HepG2 (cell line): ENCODE results near the gene ITGB7. TPM values are rescaled to one million over a fixed set of nuclear protein-coding genes. Genes with fewer than 3 reads are reported as not detected.

Source experiments
- DNMT3B ChIP-seq: conservative IDR thresholded peaks from 2 replicates; pipeline ENCODE4 v1.6.1; 2016; ENCODE audit warnings: missing biosample characterization, control low read depth
- ERF ChIP-seq: IDR thresholded peaks from 2 replicates; pipeline ENCODE4 v1.6.1; 2018; ENCODE audit warnings: missing biosample characterization, missing genetic modification reagents
- HNRNPLL ChIP-seq: fragments of 200-400 bp; formaldehyde crosslinking; IDR thresholded peaks from 2 replicates; pipeline ENCODE4 v1.6.1; 2017; ENCODE audit warnings: mild to moderate bottlenecking, low read depth, low read length; ENCODE audit not compliant: poor library complexity, severe bottlenecking
- KAT8 ChIP-seq: IDR thresholded peaks from 2 replicates; pipeline ENCODE4 v1.6.1; 2016; ENCODE audit warnings: missing genetic modification reagents, missing compliant biosample characterization
- TBX2 ChIP-seq: sonication (generic); formaldehyde crosslinking; IDR thresholded peaks from 2 replicates; pipeline ENCODE4 v1.5.0; 2020; ENCODE audit warnings: missing genetic modification reagents, mild to moderate bottlenecking, borderline replicate concordance
- TEAD3 ChIP-seq: optimal IDR thresholded peaks from 2 replicates; pipeline ENCODE3; 2016; ENCODE audit warnings: borderline replicate concordance
- ZNF670 ChIP-seq: sonication (generic); formaldehyde crosslinking; IDR thresholded peaks from 2 replicates; pipeline ENCODE4 v1.8.0; 2022; ENCODE audit warnings: mild to moderate bottlenecking, missing genetic modification reagents, borderline replicate concordance
- ZNF770 ChIP-seq: sonication (generic); formaldehyde crosslinking; IDR thresholded peaks from 2 replicates; pipeline ENCODE4 v1.5.0; 2020; ENCODE audit warnings: mild to moderate bottlenecking, missing genetic modification reagents
- ZNF839 ChIP-seq: sonication (generic); formaldehyde crosslinking; IDR thresholded peaks from 2 replicates; pipeline ENCODE4 v1.4.0; 2020; ENCODE audit warnings: missing genetic modification reagents, mild to moderate bottlenecking, borderline replicate concordance
- ZSCAN31 ChIP-seq: sonication (generic); formaldehyde crosslinking; IDR thresholded peaks from 2 replicates; pipeline ENCODE4 v1.5.0; 2020; ENCODE audit warnings: low read depth, mild to moderate bottlenecking, missing genetic modification reagents
- ZZZ3 ChIP-seq: sonication (generic); formaldehyde crosslinking; IDR thresholded peaks from 2 replicates; pipeline ENCODE4 v1.4.0; 2020; ENCODE audit warnings: missing genetic modification reagents, mild to moderate bottlenecking, borderline replicate concordance
- polyA plus RNA-seq, 8 experiments: library from polyadenylated mRNA; depleted of rRNA in 3 of 8; stranded (reverse) in 7 of 8; unstranded in 1 of 8; fragments of >200 nt; fragmentation: Illumina TruSeq in 4 of 8; extraction: Trizol in 4 of 8; gene quantifications; 2 replicates each; pipeline versions ENCODE4 v1.2.1 to v1.2.3, GENCODE V29; 2011 to 2016; ENCODE audit warnings: low read depth in 4 of 8, missing spikeins in 1 of 8, mixed read lengths in 1 of 8; ENCODE audit not compliant: insufficient read depth in 1 of 8
- total RNA-seq, 5 experiments: library from RNA; depleted of rRNA; stranded (reverse); fragments of >200 nt; fragmentation: Illumina TruSeq; extraction: Trizol; gene quantifications; 2 replicates each; pipeline ENCODE4 v1.2.3, GENCODE V29; 2016; ENCODE audit warnings: low read depth in 1 of 5
- TF ChIP-seq, protein P1 (sequence below): sonication (generic); formaldehyde crosslinking; conservative IDR thresholded peaks from 2 replicates; pipeline ENCODE4 v1.4.0; 2020; ENCODE audit warnings: missing genetic modification reagents
- TF ChIP-seq, protein P2 (sequence below): sonication (generic); formaldehyde crosslinking; IDR thresholded peaks from 2 replicates; pipeline ENCODE4 v1.9.0; 2022; ENCODE audit warnings: missing genetic modification reagents, mild to moderate bottlenecking, borderline replicate concordance

Gene ITGB7
- total and polyA plus RNA-seq, 2 of the 13 experiments (the other 11 are each of a cell fraction or from before 2014, with no cell fraction given) = 0.16 to 0.18 TPM

DNA sequence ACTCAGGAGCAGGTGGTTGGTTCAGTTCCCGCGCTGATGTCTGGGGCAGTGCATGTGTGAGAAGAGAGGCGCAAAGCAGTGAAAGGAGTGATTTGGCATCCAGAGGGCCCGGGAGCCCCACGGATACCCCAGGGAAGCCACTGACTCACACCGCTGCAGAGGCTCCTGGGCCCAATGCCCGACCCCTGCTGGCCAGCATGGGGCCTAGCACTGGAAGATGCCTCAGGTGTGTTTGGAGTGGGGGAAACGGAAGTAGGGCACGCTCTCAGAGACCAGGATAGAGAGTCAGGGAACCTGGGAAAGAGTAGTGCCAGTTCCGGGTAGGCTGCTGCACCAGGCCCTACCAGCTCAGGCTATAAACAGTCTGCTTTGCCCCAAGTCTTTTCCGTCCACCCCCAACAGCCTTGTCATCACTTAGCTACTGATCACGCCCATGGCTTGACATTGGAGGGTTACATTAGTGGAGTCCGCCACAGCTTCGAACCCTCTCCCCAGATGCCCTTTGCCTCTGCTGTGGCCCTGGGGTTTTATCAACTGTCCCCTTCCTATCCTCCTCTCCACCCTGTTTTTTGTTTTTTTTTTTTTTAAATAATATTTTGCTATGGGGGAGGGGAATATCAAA, 16.8 kb downstream of the ITGB7 start (continued):
- TF ChIP-seq ZSCAN31 (CRISPR knock-in tag) = no peak
- TF ChIP-seq TBX2 (CRISPR knock-in tag) = no peak
- TF ChIP-seq ERF (CRISPR knock-in tag) = no peak
- TF ChIP-seq ZNF839 (CRISPR knock-in tag) = no peak
- TF ChIP-seq, protein P1, sequence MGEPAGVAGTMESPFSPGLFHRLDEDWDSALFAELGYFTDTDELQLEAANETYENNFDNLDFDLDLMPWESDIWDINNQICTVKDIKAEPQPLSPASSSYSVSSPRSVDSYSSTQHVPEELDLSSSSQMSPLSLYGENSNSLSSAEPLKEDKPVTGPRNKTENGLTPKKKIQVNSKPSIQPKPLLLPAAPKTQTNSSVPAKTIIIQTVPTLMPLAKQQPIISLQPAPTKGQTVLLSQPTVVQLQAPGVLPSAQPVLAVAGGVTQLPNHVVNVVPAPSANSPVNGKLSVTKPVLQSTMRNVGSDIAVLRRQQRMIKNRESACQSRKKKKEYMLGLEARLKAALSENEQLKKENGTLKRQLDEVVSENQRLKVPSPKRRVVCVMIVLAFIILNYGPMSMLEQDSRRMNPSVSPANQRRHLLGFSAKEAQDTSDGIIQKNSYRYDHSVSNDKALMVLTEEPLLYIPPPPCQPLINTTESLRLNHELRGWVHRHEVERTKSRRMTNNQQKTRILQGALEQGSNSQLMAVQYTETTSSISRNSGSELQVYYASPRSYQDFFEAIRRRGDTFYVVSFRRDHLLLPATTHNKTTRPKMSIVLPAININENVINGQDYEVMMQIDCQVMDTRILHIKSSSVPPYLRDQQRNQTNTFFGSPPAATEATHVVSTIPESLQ (CRISPR knock-in tag) = no peak
- TF ChIP-seq ZZZ3 (CRISPR knock-in tag) = no peak
- TF ChIP-seq ZNF670 (CRISPR knock-in tag) = no peak
- TF ChIP-seq HNRNPLL = no peak
- no peak for TF ChIP-seq ZNF770
- TF ChIP-seq, protein P2, sequence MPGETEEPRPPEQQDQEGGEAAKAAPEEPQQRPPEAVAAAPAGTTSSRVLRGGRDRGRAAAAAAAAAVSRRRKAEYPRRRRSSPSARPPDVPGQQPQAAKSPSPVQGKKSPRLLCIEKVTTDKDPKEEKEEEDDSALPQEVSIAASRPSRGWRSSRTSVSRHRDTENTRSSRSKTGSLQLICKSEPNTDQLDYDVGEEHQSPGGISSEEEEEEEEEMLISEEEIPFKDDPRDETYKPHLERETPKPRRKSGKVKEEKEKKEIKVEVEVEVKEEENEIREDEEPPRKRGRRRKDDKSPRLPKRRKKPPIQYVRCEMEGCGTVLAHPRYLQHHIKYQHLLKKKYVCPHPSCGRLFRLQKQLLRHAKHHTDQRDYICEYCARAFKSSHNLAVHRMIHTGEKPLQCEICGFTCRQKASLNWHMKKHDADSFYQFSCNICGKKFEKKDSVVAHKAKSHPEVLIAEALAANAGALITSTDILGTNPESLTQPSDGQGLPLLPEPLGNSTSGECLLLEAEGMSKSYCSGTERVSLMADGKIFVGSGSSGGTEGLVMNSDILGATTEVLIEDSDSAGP (CRISPR knock-in tag) = 0 out of 2 replicates have a peak, but pooled peaks have one; percentile 34
- TF ChIP-seq KAT8 (CRISPR knock-in tag) = 0 out of 2 replicates have a peak, but pooled peaks have one; percentile 15
- no peak for TF ChIP-seq DNMT3B (CRISPR knock-in tag)
- TF ChIP-seq TEAD3 (CRISPR knock-in tag) = peak; percentile 31
- TF ChIP-seq, all 625 proteins: peak for 38
